Smooth muscle cell (in vitro differentiated cells): ENCODE data around the gene MC4R. TPM values are rescaled to one million over a fixed set of nuclear protein-coding genes. Genes with fewer than 3 reads are reported as not detected.
A peak's percentile ranks its signal among the peaks of the same experiment; 100 is the strongest.

Experiments
- DNase-seq: peaks from one replicate; lab custom pipeline; 2025; ENCODE audit not compliant: unreplicated experiment; lab: John Stamatoyannopoulos, UW
- H2AFZ ChIP-seq: fragments of 200-600 bp; sonication (generic); 2 replicates; pipeline ENCODE4 v1.6.0; 2016; ENCODE audit warnings: antibody characterized with exemption, low read depth, mild to moderate bottlenecking
- H3F3A ChIP-seq: fragments of 200-600 bp; sonication (generic); 2 replicates; pipeline ENCODE4 v1.6.0; 2017; ENCODE audit warnings: antibody characterized with exemption, low read depth
- H3K27ac ChIP-seq: fragments of 200-600 bp; sonication (generic); 2 replicates; pipeline ENCODE4 v1.5.1; 2016; ENCODE audit warnings: low read depth, mild to moderate bottlenecking
- H3K27me3 ChIP-seq: fragments of 200-600 bp; sonication (generic); 2 replicates; pipeline ENCODE4 v1.6.1; 2016; ENCODE audit warnings: low read depth, mild to moderate bottlenecking
- H3K36me3 ChIP-seq: fragments of 200-600 bp; sonication (generic); 2 replicates; pipeline ENCODE4 v1.5.1; 2016; ENCODE audit warnings: low read depth
- H3K4me1 ChIP-seq: fragments of 200-600 bp; sonication (generic); 2 replicates; pipeline ENCODE4 v1.5.1; 2016; ENCODE audit warnings: low read depth
- H3K4me2 ChIP-seq: fragments of 200-600 bp; sonication (generic); 2 replicates; pipeline ENCODE4 v1.6.0; 2016; ENCODE audit warnings: mild to moderate bottlenecking
- H3K4me3 ChIP-seq: fragments of 200-600 bp; sonication (generic); 2 replicates; pipeline ENCODE4 v1.5.1; 2016; ENCODE audit warnings: mild to moderate bottlenecking
- H3K79me2 ChIP-seq: fragments of 200-600 bp; sonication (generic); 2 replicates; pipeline ENCODE4 v1.6.0; 2016; ENCODE audit warnings: low read depth, mild to moderate bottlenecking
- H3K9ac ChIP-seq: fragments of 200-600 bp; sonication (generic); 2 replicates; pipeline ENCODE4 v1.6.0; 2016; ENCODE audit warnings: low read depth
- H3K9me3 ChIP-seq: fragments of 200-600 bp; sonication (generic); replicated peaks from 2 replicates; pipeline ENCODE4 v1.5.1; 2016; ENCODE audit warnings: low read depth
- H4K20me1 ChIP-seq: fragments of 200-600 bp; sonication (generic); 2 replicates; pipeline ENCODE4 v1.6.0; 2016; ENCODE audit warnings: low read depth
- CTCF ChIP-seq: fragments of 200-600 bp; sonication (generic); IDR thresholded peaks from 2 replicates; pipeline ENCODE4 v1.5.1; 2017; ENCODE audit warnings: borderline replicate concordance, mild to moderate bottlenecking, antibody characterized with exemption; ENCODE audit not compliant: insufficient read depth, poor library complexity, severe bottlenecking
- WGBS: methylation state at CpG from one replicate; pipeline ENCODE4 v1.1.7; 2016; ENCODE audit warnings: low lambda C conversion rate; 5-methylcytosine and 5-hydroxymethylcytosine counted together
- polyA plus RNA-seq: library from polyadenylated mRNA; unstranded; fragments of >200 nt; fragmentation: Nextera tagmentation; extraction: Ambion mirVana; gene quantifications from 2 replicates; pipeline ENCODE4 v1.2.1, GENCODE V29; 2016
- total RNA-seq: library from RNA; depleted of rRNA; stranded (reverse); fragments of >200 nt; gene quantifications from 2 replicates; pipeline ENCODE4 v1.2.3, GENCODE V29; 2014

The MC4R gene
- total and polyA plus RNA-seq, 2 experiments from 2014 or later = 0.24 to 0.31 TPM

GRCh38 chr18:60358516-60358915, 14.1 kb downstream of the MC4R start:
- Histone ChIP-seq H3F3A (no peaks in the 10 kb centered on the region), H3K4me3 (no peak overlapping the region), H3K79me2 (no peaks in the 10 kb centered on the region), H3K27ac (no peak overlapping the region), H4K20me1 (no peaks in the 10 kb centered on the region), H3K9me3 (no peaks in the 10 kb centered on the region), H2AFZ (no peak overlapping the region), H3K4me2 (peak overlapping the region; percentile 45), H3K36me3 (no peaks in the 10 kb centered on the region), H3K4me1 (no peaks in the 10 kb centered on the region), H3K9ac (no peak overlapping the region), H3K27me3 (no peaks in the 10 kb centered on the region)
- no peak for TF ChIP-seq CTCF
- no peak for DNase-seq
- 76% methylated on average over 1 of the region's 1 CpG for WGBS

- Histone ChIP-seq H3K4me3 (no peak overlapping the region), H3K36me3 (no peaks in the 10 kb centered on the region), H3K9ac (no peak overlapping the region), H3K4me1 (no peaks in the 10 kb centered on the region), H3F3A (no peaks in the 10 kb centered on the region), H2AFZ (no peak overlapping the region), H3K79me2 (no peaks in the 10 kb centered on the region), H3K27me3 (no peaks in the 10 kb centered on the region), H3K9me3 (no peaks in the 10 kb centered on the region), H3K27ac (no peak overlapping the region), H3K4me2 (no peak overlapping the region), H4K20me1 (no peaks in the 10 kb centered on the region)
- DNase-seq = no peak
- 89% methylated on average over 3 of the region's 3 CpGs for WGBS
- no peak for TF ChIP-seq CTCF
Observed at GRCh38 chr18:60350941-60351340, 21.6 kb downstream of the MC4R start.

- Histone ChIP-seq H2AFZ (no peak overlapping the region), H3K4me1 (no peaks in the 10 kb centered on the region), H3K27ac (no peak overlapping the region), H4K20me1 (no peaks in the 10 kb centered on the region), H3K36me3 (no peaks in the 10 kb centered on the region), H3F3A (no peaks in the 10 kb centered on the region), H3K4me3 (no peak overlapping the region), H3K79me2 (no peaks in the 10 kb centered on the region), H3K4me2 (no peak overlapping the region), H3K9me3 (no peaks in the 10 kb centered on the region), H3K9ac (no peak overlapping the region), H3K27me3 (no peaks in the 10 kb centered on the region)
- no peak for TF ChIP-seq CTCF
- 33% methylated on average over 1 of the region's 1 CpG for WGBS
- no peak for DNase-seq
Observed at GRCh38 chr18:60350150-60350549, 22.4 kb downstream of the MC4R start.

- no peaks in the 10 kb centered on the region for H3F3A ChIP-seq
- no peaks in the 10 kb centered on the region for H4K20me1 ChIP-seq
- no peak overlapping the region for H3K4me2 ChIP-seq
- no peaks in the 10 kb centered on the region for H3K9me3 ChIP-seq
- no peaks in the 10 kb centered on the region for H3K79me2 ChIP-seq
- H3K4me3 ChIP-seq = no peak overlapping the region
- TF ChIP-seq CTCF = no peak
- no peaks in the 10 kb centered on the region for H3K27me3 ChIP-seq
- H2AFZ ChIP-seq = no peak overlapping the region
- no peaks in the 10 kb centered on the region for H3K4me1 ChIP-seq
- no peak for DNase-seq
- H3K27ac ChIP-seq = no peak overlapping the region
- no peaks in the 10 kb centered on the region for H3K36me3 ChIP-seq
- 95% methylated on average over 4 of the region's 4 CpGs for WGBS
- no peak overlapping the region for H3K9ac ChIP-seq
Observed at GRCh38 chr18:60347526-60348045, 25.0 kb downstream of the MC4R start.
